Esophagus muscularis mucosa (tissue), 4 donors: ENCODE results near the gene COL16A1. TPM values are rescaled to one million over a fixed set of nuclear protein-coding genes. Genes with fewer than 3 reads are reported as not detected.

ENCODE experiments used
- DNase-seq: peaks from one replicate; pipeline ENCODE4 v3.0.0-alpha.2; 2017; ENCODE audit errors: extremely low spot score
- H3K27ac ChIP-seq, 4 donors: fragments of 200-600 bp; sonication (generic); replicated peaks in 1 of 4; 1 replicate in 3 of 4; 2 replicates in 1 of 4; pipeline ENCODE4 v1.5.1; 2016 to 2019; ENCODE audit warnings: mild to moderate bottlenecking in 1 of 4
- H3K27me3 ChIP-seq, 4 donors: fragments of 200-600 bp; sonication (generic); one replicate each; pipeline versions ENCODE4 v1.5.1 to v1.6.0; 2016 to 2019
- H3K36me3 ChIP-seq, 4 donors: fragments of 200-600 bp; sonication (generic); one replicate each; pipeline ENCODE4 v1.5.1; 2016 to 2019
- H3K4me1 ChIP-seq, 4 donors: fragments of 200-600 bp; sonication (generic); one replicate each; pipeline ENCODE4 v1.5.1; 2016 to 2019
- H3K4me3 ChIP-seq, 4 donors: fragments of 200-600 bp; sonication (generic); 1 replicate in 2 of 4; 2 replicates in 2 of 4; pipeline ENCODE4 v1.5.1; 2016 to 2019; ENCODE audit warnings: mild to moderate bottlenecking in 4 of 4, moderate library complexity in 1 of 4
- H3K9me3 ChIP-seq, 4 donors: fragments of 200-600 bp; sonication (generic); 1 replicate in 3 of 4; 2 replicates in 1 of 4; pipeline ENCODE4 v1.5.1; 2016 to 2019
- EP300 ChIP-seq: sonication (generic); formaldehyde crosslinking; IDR thresholded peaks from one replicate; pipeline ENCODE4 v1.6.1; 2017; ENCODE audit warnings: antibody characterized with exemption
- POLR2A ChIP-seq: fragments of 450-650 bp; IDR thresholded peaks from one replicate; pipeline ENCODE4 v1.6.1; 2017; ENCODE audit warnings: antibody characterized with exemption, moderate library complexity, mild to moderate bottlenecking, low read depth
- POLR2AphosphoS5 ChIP-seq, 2 donors: sonication (generic); formaldehyde crosslinking; IDR thresholded peaks; one replicate each; pipeline ENCODE4 v1.6.1; 2017; ENCODE audit warnings: antibody characterized with exemption in 2 of 2
- WGBS: methylation state at CpG from one replicate; pipeline ENCODE4 v1.1.5; 2018; 5-methylcytosine and 5-hydroxymethylcytosine counted together
- intact Hi-C: fragments of 100-400 bp; cut with DNase I; formaldehyde crosslinking; loops from one replicate; pipeline ENCODE4 v1.15.1; 2023
- total RNA-seq, 4 donors: library from RNA; depleted of rRNA; stranded (reverse); fragments of >200 nt; gene quantifications; one replicate each; pipeline versions ENCODE4 v1.1.0 to v1.2.1, GENCODE V29; 2016
- TF ChIP-seq, protein P1 (sequence below), 3 experiments: fragments of 200-600 bp in 2 of 3; fragments of 450-650 bp in 1 of 3; sonication (generic) in 2 of 3; IDR thresholded peaks; one replicate each; pipeline ENCODE4 v1.5.1; 2017 to 2019; ENCODE audit warnings: antibody characterized with exemption in 3 of 3, mild to moderate bottlenecking in 2 of 3, moderate library complexity in 1 of 3

COL16A1 gene
- total RNA-seq, 4 donors from 2014 or later = 35.1 to 62.7 (median 47.6) TPM

DNA sequence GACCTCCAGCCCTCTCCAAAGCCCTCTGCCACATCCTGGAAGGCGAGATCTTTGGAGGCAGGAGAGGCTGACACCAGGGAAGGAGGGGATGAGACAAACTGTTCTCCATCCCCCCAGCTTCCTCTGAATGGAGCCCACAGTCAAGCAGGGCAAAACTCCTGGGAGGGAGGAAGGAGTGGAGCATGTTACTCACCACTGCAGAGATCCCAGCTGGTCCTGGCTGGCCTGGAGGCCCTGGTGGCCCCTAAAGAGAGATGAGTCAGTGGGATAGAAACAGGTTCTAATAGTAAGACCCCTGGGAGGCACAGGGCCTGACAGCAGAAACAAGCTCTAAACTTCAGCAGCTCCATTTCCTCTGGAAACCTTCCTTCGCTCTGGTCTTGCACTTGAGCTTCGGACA lies 45.1 kb downstream of the COL16A1 start:
- WGBS = 85% methylated on average over 3 of the region's 3 CpGs
- no peak overlapping the region for H3K4me3 ChIP-seq
- peaks cover 0 to 2% (median under 1%) of the 10 kb centered on the region in 4 donors for H3K4me1 ChIP-seq
- H3K27me3 ChIP-seq = no peaks in the 10 kb centered on the region
- H3K27ac ChIP-seq = no peak overlapping the region
- TF ChIP-seq, protein P1, sequence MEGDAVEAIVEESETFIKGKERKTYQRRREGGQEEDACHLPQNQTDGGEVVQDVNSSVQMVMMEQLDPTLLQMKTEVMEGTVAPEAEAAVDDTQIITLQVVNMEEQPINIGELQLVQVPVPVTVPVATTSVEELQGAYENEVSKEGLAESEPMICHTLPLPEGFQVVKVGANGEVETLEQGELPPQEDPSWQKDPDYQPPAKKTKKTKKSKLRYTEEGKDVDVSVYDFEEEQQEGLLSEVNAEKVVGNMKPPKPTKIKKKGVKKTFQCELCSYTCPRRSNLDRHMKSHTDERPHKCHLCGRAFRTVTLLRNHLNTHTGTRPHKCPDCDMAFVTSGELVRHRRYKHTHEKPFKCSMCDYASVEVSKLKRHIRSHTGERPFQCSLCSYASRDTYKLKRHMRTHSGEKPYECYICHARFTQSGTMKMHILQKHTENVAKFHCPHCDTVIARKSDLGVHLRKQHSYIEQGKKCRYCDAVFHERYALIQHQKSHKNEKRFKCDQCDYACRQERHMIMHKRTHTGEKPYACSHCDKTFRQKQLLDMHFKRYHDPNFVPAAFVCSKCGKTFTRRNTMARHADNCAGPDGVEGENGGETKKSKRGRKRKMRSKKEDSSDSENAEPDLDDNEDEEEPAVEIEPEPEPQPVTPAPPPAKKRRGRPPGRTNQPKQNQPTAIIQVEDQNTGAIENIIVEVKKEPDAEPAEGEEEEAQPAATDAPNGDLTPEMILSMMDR (IDR thresholded peaks at IDR 0.05) = no peak
- TF ChIP-seq EP300 = no peak
- no peak for TF ChIP-seq POLR2A
- TF ChIP-seq POLR2AphosphoS5 (IDR thresholded peaks at IDR 0.05) = no peak
- intact Hi-C loops = no loop called here
- H3K36me3 ChIP-seq = peaks cover 7 to 85% (median 33%) of the 10 kb centered on the region in 4 donors
- H3K9me3 ChIP-seq = no peaks in the 10 kb centered on the region
- DNase-seq = no peak

DNA sequence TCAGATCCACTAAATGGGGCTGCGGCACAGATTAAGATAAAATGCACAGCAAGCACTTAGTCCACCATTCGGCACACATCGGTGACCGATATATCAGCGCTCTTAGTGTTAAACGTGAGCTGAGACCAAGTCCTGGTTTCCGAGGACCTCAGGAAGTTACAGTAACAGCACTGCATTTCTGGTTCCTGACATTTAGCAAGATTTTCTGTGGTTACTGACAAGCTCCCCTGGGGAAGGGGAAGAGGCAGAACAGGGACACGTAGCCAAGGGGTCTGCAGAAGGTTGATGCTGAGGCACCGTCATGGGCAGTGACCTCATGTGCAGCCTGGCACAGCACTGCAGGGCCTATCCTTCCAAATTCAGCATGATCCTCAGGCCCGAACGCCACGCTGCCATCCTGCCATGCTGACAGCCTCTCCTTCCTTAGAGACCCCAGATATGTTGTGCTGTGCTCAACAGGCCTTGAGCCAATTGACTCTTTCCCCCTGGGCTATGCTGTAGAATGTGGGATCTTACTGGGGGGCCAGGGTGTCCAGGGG lies 45.8 kb downstream of the COL16A1 start:
- intact Hi-C loops = no loop called here
- Histone ChIP-seq H3K27me3 (no peaks in the 10 kb centered on the region), H3K36me3 (peaks cover 7 to 91% (median 36%) of the 10 kb centered on the region in 4 donors), H3K9me3 (no peaks in the 10 kb centered on the region), H3K4me1 (no peaks in the 10 kb centered on the region), H3K27ac (no peak overlapping the region), H3K4me3 (no peak overlapping the region)
- TF ChIP-seq, protein P1 (IDR thresholded peaks at IDR 0.05) = no peak
- TF ChIP-seq POLR2A (no peak), EP300 (no peak), POLR2AphosphoS5 (IDR thresholded peaks at IDR 0.05) (no peak)
- 92% methylated on average over 12 of the region's 12 CpGs for WGBS
- no peak for DNase-seq

DNA sequence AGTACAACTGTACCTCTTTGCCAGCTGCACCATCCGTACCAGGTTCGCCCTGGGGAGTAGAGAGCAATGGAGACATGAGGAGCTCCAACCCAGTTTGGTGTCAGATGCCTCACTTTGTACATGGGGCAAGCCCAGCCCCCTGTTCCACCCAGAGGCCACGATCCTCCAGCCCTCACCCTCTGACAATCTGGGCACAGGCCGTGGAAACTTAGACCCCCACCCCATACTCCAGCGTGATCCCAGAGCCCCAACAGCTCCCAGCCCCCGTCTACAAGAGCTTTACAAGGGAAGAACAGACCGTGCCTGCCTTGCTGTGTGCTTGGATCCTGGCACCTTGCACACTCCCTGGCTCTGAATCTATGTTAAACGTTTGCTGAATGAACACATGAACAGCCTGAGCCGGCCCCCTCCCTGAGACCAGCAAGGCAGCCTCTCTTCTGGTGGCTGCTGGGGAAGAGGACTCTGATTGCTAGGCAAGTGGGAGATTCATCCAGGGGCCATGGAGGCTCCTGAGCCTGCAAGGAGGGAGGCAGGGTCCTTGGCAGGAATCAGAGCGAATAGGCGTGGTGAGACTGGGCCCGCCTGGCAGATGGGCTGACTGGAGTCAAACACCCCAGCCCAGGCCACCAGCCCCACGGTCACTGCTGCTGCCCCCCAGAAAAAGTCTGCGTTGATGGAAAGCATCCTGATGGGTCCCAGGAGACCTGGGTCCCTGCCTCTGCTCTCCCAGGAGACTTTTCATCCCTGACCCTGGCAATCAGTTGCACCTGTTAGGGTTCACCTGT lies 46.6 kb downstream of the COL16A1 start:
- Histone ChIP-seq H3K27ac (no peak overlapping the region), H3K4me3 (no peak overlapping the region), H3K36me3 (peaks cover 7 to 98% (median 39%) of the 10 kb centered on the region in 4 donors), H3K4me1 (no peaks in the 10 kb centered on the region), H3K9me3 (no peaks in the 10 kb centered on the region), H3K27me3 (no peaks in the 10 kb centered on the region)
- TF ChIP-seq POLR2AphosphoS5 (IDR thresholded peaks at IDR 0.05) (no peak), EP300 (no peak), POLR2A (no peak)
- TF ChIP-seq, protein P1 (IDR thresholded peaks at IDR 0.05) = no peak
- intact Hi-C loops = no loop called here
- 63% methylated on average over 8 of the region's 14 CpGs for WGBS
- DNase-seq = no peak

DNA sequence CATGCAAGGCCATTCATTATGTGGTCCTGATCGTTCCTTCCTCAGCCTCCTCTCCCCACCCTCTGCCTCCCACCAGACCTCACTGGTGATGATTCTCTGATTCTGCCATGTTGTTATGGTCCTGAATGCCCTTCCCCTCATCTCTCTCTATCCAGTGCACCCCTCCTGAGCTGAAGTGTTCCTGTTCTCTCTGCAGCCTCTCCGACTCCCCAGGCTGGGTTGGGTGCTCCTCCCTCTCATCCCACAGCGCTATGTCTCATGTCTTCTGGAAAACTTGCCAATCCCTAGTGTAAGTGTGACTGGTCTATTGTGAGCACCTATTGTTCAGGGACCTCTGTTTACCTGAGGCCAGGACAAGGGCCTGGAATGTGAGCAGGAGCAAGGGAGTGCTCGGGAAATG lies 48.1 kb downstream of the COL16A1 start:
- intact Hi-C loops = no loop called here
- Histone ChIP-seq H3K27ac (no peak overlapping the region), H3K4me1 (peaks cover 3 to 11% (median 10%) of the 10 kb centered on the region in 4 donors), H3K36me3 (peaks cover 7 to 88% (median 36%) of the 10 kb centered on the region in 4 donors), H3K4me3 (no peak overlapping the region), H3K9me3 (no peaks in the 10 kb centered on the region), H3K27me3 (no peaks in the 10 kb centered on the region)
- WGBS = 97% methylated on average over 4 of the region's 4 CpGs
- TF ChIP-seq POLR2A (no peak), POLR2AphosphoS5 (IDR thresholded peaks at IDR 0.05) (no peak), EP300 (no peak)
- TF ChIP-seq, protein P1 (IDR thresholded peaks at IDR 0.05) = no peak
- DNase-seq = no peak
